Inflammatory macrophage (primary cell): ENCODE results near the gene TBC1D24.

Source experiments
- DNase-seq, 2 donors: peaks; one replicate each; pipeline ENCODE4 v3.0.0-alpha.2; 2020 to 2022

The TBC1D24 gene

DNA sequence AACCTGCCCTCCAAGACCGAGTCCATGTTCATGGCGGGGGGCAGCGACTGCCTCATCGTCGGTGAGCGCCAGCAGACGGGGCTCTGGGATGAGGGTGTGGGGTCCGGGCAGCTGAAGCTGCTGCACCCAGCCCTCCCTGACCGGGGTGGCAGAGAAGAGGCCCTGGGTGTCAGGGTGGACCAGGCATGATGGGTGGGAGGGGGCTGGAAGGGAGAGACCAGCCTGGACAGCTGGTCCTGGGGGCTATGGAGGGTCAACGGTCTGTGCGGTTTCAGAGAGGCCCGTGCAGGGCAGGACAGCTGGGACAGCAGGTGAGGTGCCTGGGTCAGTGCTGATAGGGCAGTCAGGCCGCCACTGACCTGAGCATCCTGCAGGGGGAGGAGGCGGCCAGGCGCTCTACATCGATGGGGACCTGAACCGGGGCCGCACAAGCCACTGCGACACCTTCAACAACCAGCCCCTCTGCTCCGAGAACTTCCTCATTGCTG is 25.5 kb downstream of the TBC1D24 start:
- DNase-seq = no peak

DNA sequence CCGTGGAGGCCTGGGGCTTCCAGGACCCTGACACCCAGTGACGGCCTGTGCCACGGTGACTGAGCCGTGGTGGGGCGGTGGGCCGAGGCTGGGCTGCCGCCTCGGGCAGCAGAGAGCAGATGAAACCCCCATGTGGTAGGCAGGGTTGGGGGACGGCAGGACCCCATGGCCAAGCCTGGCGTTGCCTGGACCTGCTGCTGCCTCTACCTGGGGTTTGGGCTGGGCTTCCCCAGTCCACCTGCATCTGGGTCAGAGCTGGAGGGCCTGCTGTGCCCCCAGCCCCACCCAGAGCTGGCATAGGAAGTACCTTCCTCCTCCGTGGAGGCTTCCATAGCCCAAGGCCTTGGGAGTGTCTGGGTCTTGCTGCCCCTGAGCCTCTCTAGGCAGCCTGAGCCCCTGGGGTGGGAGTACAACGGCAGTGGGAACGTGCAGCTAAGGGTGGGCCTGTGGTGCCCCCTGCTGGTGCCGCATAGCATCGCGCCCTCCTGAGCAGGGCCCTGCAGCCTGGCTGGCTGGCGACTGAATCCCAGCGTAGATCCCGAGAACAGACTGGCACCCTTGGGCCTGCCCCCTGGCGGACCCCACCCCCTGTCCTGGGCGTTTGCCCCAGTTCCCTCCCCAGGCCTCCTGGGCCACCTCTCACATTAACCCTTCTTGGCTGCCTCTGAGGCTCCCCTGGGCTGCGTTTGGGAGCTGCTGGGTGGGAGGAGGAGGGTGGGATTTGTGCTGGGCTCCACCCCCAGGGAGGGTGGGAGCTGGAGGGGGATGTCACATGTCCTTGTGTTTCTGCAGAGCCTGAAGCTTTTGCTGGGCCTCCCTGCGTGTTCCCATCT is 26.2 kb downstream of the TBC1D24 start:
- DNase-seq = peak; percentile 87

DNA sequence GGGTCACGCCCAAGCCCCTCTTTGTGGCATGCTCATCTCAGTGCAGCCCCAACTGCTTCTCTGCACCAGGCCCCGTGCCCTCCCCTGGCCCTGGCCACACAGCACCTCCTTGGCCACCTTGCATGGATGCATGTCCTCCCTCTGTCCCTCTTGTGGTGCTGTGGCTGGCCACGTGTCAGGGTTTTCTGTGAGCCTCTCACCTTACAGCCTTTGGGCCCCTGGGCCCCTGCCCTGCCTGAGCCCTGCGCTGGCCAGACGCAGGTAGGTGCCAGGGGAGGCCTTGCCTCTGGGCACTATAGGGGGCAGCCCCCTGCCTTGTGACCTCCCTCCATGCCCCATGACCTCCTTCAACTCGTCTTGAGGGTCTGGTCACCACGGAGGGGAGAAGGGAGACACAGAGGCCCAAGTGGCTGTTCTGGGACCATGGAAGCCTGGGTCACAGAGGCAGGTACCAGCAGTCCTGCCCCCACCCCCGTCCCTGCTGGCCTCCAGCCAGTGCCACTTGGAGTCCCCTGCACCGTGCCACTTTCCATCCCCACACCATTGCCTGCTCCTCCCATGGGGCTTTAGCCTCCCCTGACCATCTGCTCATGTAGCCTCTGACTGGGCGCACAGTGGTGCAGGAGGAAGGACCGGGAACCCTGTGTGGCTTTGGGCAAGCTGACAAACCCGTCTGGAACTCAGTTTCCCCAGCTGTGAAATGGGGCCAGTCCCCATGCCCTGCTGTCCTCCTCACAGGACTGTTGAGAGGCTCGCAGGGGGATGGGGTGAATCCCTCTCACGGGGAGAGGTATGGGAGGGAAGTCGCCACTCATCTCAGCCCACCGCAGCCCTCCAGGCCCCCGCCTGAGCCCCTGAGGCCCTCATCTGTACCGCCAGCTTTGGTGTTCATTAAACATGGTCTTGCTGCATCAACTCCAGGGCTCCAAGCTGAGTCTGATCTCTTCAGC is 27.3 kb downstream of the TBC1D24 start:
- no peak for DNase-seq

DNA sequence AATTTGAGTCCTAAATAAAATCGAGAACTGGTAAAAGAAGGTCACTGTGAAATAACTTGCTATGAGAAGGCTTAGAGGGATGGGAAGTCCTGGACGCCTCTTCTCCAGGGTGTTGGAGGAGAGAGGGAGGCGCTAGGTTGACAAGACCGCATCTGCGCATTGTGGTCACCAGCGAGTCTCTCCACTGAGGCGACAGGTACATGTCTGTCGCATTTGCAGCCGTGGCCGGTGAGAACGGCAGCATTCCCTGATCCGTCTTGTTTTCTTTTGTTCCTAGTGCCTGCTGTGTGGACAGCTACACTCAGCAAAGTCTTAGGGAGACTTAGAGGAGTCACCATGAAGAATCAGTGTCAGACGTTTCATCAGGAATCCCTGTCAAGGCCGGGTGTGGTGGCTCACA is 30.8 kb downstream of the TBC1D24 start:
- no peak for DNase-seq

DNA sequence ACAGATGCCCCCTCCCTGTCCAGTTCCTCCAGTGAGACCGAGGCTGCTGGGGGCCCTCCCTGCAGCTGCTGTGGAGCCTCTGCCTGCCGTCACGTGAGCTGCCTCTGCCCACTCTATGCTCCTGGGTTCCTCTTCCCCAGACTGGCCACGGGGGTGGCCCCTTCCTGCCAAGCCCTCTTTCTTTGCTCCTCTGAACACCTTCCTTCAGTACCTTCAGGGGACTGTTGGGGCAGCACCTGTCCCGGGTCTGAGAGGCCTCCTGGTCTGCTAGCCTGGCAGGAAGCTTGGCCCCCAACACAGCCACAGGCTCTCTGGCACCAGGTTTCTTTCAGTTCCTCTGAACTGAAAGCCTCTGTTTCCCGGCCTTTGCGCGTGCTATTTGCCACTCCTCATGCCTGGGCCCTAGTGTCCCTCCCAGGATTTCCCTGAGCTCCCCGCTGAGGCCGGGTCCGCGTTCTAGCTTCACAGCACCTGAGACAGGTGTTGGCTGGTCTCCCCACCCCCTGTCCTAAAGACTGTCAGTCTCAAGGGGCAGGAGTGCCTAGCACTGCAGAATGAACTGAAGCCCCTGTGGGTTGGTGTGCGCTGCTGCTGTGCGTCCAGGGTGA is 32.2 kb downstream of the TBC1D24 start:
- DNase-seq = peak; percentile 83 to 90

DNA sequence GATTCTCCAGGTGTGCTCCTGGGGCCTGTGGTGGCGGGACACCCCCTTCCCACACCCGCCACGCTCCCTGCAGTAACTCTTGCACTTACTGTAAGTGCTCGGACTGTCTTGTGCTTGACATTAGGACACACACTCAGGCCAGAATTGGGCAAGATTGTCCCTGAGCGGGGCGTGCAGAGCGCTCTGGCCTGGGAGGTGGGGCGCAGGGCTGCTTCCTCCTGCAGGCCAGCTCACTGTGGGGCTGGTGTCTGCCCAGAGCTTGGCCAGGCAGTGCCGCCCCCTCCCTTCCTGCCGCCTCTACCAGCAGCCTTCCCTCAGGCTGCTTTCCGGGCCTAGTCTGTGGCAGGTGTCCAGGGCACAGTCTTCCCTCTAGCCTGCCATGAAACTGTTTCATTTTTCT is 32.7 kb downstream of the TBC1D24 start:
- peak; percentile 95 to 96 for DNase-seq

DNA sequence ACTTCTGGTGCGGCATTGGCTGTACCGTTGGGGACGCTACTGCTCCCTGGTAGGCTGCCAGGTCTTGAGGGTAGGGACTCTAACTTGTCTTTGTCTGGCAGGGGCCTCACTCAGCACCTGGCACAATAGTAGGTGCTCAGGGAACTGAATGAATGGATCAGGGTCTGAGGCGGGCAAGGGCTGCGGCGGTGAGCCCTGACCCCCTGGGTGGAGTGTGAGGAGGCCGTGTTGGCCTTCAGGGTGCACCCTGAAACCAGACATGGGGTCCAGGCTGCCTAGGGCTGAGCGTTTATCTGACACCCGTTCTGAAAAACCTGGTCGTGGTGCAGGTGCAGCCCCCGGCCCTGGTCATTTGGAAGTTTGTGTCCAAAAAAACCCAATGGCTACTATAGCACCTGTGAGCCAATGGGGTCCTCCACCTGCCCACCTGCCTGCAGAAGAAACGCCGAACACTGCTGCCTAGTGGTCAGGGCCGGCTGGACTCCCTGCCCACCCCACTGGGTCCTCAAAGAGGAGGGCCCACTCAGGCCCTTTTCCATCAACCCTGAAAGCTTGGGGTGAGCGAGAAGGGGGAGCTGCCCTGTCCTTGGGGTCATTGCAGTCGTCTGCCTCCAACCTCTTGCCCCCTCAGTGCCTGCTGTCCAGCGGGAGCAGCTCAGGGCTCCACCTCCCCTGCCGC is 33.9 kb downstream of the TBC1D24 start:
- DNase-seq = no peak

DNA sequence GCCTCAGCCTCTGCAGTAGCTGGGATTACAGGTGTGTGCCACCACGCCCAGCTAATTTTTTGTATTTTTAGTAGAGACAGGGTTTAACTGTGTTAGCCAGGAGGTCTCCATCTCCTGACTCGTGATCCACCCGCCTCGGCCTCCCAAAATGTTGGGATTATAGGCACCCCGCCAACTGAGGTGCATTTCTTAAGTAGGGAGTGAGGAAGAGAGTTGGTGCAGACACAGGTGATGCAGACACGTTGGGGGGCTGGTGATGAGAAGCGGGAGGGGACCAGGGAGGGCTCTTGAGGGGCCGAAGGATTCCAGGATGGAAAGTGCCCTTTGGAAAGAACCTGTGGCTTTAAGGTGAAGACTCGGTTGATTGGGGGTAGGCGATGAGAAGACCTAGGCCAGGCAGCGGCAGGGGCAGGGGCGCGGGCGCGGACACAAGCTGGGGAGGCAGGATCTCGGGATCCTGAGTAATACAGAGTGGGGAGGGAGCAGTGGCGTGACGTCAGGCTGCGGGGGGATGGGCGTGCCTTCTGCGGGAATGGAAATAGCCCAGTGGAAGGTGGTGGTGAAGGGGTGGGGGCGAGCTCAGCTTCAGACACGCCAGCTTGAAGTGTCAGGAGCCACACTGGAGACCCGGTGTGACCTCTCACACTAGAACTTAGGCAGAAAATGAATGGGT is 36.3 kb downstream of the TBC1D24 start:
- DNase-seq = peak; percentile 42 to 71

DNA sequence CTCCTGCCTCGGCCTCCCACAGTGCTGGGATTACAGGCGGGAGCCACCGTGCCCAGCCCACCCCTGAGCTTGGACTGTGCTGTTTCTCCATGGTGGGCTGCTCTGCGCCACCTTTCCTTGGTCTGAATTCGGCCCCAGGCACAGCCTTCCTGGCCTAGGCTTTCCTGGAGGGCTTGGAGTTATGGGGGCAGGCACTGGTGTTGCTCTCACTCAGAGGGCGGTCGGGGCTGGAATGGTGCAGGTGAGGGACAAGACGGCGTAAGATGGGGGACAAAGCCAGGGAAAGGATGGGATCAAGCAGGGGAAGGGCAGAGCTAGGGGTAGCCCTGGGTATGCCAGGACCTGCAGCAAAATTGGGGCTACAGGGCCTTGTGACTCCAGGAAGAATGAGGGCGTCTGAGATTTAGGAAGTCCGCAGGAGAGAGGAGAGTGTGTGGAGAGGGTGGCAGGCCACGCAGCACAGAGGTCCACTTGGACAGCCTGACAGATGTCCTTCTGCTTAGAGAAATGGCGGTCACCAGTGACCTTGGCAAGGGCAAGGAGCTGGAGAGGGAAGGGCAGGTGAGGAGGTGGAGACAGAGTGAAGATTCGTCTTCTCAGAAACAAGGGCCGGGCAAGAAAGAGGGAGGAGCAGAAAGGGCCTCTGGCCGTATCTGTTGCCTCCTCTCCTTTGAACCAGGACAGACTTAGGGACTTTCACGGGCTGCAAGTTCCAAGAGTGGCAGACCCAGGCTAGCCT is 37.2 kb downstream of the TBC1D24 start:
- no peak for DNase-seq

DNA sequence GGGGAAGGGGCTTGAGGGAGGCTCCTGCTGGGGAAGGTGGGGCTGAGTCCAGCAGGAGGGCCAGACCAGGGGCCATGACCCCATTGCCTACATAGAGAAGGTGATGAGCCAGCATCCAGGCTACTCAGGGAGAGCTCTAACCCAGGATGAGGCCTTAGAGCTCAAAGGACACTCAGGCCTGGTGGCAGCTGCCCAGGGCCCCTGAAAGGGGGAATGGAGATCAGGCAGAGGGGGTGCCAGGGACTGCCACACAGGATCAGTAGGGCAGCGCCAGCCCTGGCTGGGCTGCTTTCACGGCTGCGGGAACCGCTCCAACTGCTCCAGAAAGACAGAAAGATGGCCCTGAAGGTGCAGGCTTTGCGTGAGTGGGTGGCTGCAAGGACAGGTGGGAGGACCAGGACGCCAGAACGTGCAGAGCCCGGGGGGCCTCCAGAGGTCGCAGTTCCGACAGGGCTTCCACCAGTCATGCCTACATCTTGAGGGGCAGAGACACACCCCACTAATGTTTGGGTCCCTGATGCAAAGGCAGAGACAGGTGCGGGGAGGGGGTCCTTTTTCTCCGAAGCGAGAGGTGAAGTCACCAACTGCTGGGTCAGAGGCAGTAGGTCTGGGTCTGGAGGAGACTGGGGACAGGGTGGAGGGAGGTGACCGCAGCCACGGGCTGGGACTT is 37.9 kb downstream of the TBC1D24 start:
- no peak for DNase-seq

DNA sequence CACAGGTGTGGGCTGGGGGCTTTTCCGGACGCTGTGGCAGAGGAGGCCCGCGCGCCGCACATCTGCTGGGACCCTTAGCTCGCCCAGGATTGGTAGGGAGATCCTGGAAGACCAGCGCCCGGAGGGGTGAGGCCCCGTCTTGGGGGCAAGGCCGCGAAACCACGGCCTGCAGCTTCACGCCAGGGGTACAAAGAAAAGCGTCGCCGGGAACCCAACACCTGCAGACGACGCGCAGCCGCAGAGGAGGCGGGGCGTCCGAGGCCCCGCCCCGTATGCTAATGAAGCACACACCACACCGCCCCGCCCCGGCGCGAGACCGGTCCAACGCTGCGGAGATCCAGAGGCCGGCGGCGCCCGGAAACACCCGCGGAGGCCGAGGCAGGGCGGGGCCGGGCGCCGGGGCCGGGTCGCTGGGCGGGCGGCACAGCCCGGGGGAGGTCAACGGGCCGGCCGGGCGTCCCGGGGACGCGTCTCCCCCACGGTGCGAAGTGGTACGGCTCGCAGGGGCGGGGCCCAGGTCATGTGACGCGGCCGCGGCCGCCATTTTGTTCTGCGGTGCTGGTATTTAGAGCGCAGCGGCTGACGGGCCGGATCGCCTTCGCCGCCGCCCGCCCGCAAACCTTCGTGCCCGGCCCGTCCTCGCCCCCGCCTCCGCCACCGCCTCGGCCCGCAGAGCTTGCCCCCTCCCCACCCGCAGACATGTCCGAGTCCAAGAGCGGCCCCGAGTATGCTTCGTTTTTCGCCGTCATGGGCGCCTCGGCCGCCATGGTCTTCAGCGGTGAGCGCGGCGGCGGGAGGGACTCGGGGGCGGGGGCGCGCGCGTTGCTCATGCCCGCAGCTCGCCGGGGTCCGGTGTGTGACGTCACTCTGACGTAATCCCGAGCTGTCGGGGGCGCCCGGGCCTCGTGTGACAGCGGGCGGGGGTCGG is 38.7 kb downstream of the TBC1D24 start, which contains the start of gene ATP6V0C:
ATP6V0C (plus strand) TSS at position 548 of the 928 bp plus-strand sequence; CDS start at position 700, 152 bp downstream.
- peak; percentile 93 for DNase-seq

DNA sequence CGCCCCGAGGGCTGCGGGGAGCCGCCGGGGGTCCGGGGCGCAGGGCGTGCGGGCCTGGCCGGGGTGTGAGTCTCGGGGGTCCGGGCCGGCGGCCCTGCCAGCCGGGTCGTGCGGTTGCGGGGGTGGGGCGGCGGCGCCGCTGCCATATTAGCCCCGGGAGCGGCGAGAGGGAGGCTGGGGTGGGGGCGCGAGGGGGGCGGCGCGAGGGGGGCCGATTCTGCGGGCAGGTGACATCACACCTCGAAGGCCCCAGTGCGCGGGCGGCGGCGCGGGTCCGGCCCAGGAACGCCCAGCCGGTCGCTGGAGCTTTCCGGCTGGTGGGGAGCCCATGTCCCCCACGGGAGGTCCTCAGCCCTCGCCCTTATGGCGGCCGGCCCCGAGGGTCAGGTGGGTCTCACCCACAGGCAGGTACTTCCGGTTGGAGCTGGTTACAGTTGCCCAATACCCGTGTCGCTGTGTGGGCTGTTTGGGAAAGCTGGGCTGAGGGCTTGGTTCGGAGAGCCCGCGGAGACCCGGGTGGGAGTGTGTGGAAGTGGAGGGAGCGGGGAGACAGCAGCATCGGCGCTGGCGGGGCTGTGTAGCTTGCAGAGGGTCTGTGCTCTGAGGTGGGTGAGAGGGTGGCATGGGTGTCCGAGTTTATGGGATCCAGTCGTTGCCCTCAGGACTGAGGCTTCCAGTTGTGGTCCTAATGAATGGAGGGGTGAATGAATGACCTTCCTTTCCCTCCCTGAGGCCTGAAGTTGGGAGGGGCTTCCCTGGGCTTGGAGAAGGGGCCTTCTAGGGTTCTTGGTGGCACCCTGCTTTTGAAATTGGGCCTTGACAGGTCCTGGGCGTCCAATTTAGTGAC is 39.6 kb downstream of the TBC1D24 start:
- DNase-seq = peak; percentile 39 to 74

DNA sequence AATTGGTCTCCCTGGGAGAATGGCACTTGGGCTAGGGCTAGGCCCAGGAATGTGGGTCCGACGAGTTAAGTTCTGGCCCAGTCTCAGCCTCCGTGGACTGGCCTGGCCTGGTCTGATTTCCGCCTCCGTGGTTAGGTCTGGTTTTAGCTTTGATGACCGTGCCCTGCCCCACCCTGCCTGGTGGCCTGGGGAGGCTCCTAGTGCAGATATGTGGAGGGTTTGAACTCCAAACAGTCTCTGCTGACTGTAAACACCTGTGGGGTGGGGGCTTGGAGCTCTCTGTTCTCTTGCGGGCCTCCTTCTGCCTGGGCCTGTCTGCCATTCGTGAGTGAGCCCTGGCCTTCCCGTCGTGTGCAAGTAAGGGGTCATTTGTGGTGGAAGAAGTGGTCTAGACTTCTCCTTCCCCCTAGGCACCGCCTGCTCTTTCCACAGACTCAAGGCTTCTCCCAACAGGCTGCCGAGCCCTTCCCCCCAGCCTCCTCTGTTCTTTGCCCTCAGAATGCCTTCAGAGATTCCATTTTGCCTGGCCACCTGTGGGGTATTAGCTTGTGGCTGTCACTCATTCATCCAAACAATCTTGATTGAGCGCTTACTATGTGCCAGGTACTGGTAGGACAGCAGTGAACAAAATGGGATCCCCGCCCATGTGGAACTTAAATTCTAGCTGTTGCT is 40.4 kb downstream of the TBC1D24 start:
- DNase-seq = peak; percentile 76 to 82

DNA sequence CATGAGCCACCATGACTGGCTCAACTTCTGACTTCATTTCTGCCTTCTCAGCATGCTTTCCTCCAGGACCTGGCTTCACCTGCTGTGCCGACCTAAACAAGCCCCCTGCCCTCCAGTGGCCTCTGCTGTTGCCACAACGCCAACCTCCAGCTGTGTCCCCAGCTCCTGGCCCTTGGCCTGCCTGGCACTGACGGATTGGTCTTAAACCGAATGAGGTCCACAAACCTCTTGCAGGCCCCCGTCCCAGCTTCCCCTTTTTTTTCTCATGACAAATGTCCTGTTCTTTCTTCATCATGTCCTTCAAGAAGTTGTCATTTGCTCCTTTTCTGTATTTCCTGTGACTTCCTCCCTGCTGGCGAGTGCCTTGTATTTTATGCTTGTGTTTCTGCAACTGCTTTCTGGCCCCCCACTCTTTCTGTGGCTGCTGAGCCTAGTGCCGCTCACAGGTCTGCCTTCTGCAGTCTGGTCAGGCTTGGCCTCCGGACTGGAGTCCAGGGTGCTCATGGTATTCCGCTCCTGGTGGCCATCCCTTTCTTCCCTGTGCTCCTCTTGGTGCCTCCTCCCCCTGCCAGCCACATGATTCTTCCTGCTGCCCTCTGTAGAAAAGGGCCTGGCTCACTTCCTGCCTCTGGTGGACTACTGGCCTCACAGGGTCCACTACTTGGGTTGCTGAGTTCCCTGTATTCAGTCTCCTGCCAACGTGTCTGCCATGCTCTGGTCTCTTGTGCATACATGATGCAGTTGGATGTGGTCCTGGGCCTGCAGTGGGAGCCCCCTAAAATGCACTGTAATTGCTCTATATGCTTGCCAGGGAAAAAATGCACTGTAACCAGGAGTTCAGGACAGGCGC is 41.7 kb downstream of the TBC1D24 start:
- DNase-seq = peak; percentile 83 to 89

DNA sequence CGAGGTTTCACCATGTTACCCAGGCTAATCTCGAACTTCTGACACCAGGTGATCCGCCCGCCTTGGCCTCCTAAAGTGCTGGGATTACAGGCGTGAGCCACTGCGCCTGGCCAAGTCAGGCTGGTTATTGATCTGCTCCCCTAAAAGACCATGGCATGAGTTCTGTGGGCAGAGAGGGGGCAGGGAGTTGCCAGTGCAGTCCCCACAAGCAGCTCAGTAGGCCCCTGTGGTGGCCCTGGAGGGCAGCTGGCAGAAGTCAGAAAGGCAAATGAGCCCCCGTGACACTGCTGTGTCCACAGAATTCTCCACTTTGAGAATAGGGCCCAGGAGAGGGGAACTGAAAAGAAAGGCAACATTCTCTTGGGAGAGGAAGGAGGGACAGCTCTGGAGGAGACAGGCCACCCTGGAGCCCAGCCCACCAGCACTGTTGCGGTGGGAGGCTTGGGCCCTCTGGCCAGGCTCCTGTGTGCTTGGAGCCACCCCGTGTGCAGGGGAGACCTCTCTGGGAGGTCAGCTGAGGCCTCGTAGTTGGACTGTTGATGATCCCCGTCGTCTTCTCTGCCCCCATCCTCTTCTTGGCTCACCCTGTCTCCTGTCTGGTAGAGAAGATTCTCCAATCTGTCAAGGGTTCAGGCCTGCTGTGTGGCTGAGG is 43.2 kb downstream of the TBC1D24 start:
- no peak for DNase-seq
